GM19035 (cell line): Measurements from ENCODE around the gene MED13L.

Source experiments
- ATAC-seq: cut with Tn5 transposase; IDR thresholded peaks from one replicate; pipeline ENCODE4 v1.9.1; 2021; ENCODE audit not compliant: unreplicated experiment

The MED13L gene

DNA sequence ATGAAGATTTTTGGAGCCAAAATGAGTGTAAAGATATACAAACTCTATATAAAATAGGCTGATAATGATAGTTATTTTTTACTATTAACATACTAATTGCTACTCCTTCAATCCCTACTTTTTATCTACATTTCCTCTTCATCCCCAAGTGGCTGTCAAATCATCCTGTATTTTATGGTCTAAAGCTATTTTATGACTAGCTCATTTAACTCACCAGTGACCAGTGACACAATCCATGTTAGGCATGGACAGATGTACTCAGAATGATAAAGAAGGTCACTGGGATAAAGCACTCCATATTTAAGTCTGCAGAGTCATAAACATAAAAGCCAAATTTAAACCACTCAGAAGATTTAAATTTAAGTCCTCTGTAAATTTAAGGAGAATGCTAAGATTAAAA lies 183.0 kb downstream of the MED13L start:
- ATAC-seq = no peak

DNA sequence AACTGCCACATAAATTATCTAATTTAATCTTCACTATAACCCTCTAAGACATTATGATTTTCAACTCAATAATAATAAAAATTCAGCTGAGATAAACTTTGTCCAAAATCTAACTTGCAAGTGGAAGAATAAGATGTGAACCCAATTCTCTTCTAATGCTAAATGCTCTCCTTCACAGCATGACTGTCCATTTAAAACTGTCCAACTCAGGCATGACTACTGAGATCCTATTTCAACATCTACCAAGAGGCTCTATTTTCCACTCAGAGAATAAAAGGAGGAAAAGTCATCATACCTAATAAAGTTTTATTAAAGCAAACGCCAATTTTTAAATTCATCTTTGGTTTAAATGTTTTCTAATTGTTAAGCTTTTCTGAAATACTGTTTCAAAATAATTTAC lies 183.6 kb downstream of the MED13L start:
- ATAC-seq = no peak

DNA sequence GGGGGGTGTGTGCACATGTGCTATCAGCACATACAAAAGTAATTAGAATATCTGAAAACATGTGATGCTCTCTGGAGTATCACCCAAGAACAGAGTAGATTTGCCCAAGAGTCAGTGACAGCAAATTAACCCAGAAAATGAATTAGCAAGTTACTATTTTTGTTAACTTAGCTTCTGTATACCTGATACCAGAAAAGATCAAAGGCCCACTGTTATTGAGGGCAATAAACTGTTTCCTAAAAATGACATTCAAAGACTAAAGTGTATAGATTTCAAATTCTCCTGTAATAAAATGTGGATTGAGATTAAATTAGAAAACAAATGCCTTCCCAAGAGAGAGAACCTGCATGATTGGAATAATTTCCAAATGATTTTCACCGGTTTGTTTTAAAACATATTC lies 184.7 kb downstream of the MED13L start:
- ATAC-seq = no peak

GRCh38 chr12:116092162-116092561 lies 185.3 kb downstream of the MED13L start:
- ATAC-seq = no peak

GRCh38 chr12:116091579-116091978 lies 185.9 kb downstream of the MED13L start:
- ATAC-seq = no peak

DNA sequence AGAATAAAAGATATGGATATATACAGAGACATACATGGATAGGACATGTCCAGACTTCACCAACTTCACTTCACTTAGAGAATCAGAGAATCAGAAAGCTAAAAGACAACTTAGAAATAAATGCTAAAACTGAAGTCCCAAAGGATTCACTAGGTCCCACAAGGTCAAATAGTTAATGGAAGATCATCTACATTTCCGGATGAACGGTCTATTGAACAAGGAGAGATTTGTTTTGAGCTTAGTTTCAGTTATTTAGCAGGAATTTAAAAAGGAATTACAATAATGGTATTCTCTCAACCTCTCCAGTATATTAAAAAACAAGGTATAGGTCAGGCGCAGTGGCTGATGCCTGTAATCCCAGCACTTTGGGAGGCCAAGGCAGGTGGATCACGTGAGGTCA lies 187.0 kb downstream of the MED13L start:
- ATAC-seq = no peak

- no peak for ATAC-seq
These were observed 188.4 kb downstream of the MED13L start for GRCh38 chr12:116089080-116089479.

DNA sequence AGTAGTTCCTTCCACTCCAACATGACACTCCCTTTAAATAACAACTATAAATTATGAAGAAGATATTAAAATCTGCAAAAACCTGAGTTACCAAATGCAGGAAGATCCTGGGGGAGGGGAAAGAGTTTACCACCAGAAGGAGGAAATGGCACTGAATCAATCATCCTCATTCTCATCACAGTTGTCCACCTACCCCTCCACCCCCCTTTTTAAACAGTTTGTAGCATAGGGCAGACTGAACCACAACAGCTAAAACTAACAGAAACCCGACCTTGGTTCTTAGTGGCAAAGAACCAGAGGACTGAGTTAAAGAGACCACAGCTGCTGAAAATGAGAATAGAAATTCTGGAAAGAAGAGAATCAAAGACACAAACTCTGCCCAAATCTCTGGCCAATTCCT lies 189.5 kb downstream of the MED13L start:
- no peak for ATAC-seq

DNA sequence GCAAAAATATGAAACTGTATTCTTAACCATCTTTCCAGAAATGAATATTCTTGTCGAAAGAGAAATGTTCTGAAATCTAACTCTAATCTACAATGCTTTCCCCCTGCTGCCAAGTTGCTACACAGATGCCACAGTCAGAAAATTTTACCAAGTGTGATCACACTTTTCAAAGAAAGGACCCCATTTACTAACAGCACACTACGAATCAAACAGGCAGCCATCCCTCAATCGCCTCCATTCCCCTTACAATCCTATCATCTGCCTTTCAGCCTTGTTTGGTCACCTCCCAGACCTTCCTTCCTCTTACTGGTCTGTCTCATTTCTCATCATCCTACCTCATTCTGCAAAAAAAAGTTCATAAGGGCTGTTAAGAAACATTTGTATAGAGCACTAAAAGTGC lies 190.1 kb downstream of the MED13L start:
- ATAC-seq = no peak

GRCh38 chr12:116080415-116080814 lies 197.1 kb downstream of the MED13L start:
- no peak for ATAC-seq

GRCh38 chr12:116078396-116078795 lies 199.1 kb downstream of the MED13L start:
- ATAC-seq = no peak

DNA sequence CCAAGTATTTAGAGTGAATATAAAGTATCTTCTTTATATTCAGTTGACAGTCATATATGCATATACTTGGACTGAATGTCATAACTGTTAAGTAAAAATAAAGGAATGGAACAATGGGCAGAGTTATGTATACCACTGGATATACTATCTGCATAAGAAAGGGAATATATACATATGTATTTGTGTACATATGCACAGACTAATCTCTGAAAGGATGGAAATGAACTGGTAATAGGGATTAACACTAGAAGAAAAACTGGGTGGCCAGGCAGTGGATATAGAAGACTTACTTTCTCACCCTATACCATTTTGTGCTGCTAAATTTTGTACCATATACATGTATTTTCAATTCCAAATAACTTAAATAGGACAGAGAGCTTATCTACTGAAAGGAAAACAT lies 200.1 kb downstream of the MED13L start:
- ATAC-seq = no peak

GRCh38 chr12:116076399-116076798 lies 201.1 kb downstream of the MED13L start:
- no peak for ATAC-seq

DNA sequence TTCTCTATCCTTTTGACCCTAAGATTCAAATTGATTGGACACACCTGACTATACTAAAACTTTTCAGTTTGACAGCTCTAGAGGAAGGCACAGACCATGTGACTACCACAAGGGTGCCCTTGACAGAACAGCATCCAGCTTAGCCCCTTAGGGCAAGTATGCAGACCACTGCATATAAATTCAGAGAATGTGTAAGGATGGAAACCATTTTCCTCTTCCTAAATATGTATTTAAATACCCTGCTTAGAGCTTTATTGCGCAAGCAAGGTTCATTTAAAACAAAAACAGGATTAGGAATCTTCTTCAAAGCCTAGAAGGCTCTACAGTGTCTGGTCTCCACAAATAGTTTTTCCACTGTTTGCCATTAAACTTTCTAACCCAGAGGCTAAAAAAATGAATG lies 202.8 kb downstream of the MED13L start:
- ATAC-seq = no peak

DNA sequence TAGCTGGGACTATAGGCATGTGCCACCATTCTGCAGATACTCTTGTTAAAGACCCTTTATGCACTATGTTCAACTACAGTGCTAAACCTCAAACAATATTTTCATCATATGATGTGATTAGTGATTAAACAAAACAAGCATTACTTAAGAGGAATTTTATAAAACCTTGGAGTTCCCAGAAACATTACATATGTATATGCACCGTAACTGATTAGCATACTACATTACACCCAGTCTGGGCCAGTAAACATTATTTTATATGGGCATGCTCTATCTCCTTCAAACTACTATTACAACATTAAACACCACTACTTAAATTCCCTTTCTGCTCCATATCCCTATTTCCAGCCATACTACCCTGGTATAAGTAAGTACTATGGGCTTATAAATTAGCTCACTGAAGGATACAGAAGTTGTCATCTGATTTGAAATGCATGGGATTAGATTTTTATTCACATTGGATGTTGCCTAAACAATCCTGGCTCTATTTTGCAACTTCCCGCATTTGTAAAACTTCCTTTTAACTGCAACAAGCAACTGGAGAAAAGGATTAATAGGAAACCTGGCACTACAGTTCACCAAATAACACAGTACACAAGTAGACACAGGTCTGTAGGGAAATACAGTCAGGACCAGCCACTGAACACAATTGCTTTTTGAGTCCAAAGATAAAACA lies 205.8 kb downstream of the MED13L start:
- no peak for ATAC-seq

GRCh38 chr12:116070444-116070843 lies 207.0 kb downstream of the MED13L start:
- ATAC-seq = no peak

GRCh38 chr12:116069943-116070342 lies 207.6 kb downstream of the MED13L start:
- ATAC-seq = no peak

DNA sequence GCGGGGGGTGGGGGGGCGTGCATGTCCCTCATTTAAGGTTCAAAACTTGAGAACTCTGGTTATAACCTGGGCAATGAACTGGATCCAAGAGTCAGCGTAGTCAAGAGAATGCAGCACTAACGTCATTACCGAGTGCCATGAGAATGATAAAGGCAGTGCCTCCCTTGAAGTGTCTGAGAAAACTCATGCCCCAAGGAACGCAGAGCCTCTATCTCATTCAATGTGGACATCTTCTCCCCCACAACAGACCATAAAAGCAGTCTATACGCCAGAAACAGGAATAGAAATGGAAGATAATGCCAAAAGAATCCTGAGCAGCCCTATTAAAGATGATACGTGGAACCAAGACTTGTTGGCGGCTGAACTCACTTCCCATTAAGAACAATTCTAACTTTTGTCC lies 208.6 kb downstream of the MED13L start:
- no peak for ATAC-seq

- ATAC-seq = no peak
These were observed 209.1 kb downstream of the MED13L start for GRCh38 chr12:116068371-116068770.

GRCh38 chr12:116067892-116068291 lies 209.6 kb downstream of the MED13L start:
- no peak for ATAC-seq

DNA sequence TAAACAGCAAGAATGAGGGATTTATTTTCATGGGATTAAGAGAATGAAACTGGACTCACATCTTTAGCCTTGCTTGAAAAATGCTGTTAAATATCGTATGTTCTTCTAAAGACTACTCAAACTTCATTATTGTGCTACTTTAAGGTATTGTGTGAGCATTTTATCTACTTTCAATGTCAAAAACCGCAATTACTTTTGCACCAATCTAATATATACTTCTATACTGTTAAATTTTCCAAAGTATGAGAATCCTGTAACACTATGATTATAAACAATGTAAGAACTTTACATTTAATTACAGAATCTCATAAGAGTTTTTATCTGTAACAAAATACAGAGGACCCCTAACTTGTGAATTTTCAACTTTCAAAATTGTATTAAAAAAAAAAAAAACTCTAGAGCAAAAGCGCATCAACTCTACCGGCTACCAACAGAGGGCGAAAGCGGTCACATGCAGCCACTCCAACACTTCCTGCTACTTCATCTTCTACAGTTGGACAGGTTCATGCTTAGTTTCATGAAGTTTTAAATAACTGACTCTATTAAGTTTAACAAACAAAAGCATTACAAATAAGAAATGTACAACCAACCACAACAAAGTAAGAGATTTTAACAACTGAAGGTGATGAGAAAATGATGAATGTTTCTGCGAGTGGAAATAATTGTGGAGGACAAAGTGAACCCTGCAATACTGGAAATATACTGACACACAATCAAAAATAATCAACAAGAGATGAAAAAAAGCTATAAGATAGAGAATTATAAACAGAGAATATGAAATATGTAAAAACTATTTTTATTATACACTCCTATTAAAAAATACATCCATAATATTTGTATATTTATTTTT lies 210.9 kb downstream of the MED13L start:
- no peak for ATAC-seq

DNA sequence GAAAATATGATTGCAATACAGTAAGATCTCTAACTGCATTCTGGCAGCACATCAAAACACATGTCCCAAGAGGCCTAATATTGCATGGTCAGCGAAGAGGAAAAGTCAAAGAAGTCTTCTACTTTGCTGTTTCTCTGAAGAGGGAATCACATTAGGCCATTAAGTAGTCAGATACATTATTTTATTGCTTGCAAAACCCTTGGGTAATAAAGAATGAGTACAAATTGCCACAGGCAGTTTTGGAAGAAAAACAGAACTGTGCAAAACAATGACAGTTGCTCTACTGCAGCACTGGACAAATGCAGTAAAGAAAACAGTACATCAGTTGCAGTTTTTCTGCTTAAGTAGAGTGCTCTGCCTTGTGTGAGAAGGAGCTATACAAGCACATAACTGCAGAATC lies 211.9 kb downstream of the MED13L start:
- no peak for ATAC-seq

DNA sequence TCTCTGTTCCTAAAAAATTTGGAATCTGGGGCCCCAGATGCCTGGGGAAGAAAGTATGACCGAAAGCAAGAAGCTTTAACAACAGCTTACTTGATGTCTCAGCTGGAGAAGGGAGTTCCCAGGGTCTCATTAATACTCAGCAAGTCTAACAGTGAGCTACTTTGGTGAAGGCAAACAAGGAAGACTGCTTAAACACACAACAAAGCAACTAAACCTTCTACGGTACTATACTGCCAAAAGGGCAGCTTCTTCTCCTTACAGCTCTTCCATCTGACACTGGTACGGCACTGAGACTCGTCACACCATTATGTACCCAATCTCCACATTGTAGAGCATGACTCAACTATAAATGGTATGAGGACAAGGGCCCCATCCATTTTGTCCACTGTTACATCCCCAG lies 213.0 kb downstream of the MED13L start:
- ATAC-seq = no peak
